Neural cell (in vitro differentiated cells): ENCODE results near the gene OTOP2. TPM values are rescaled to one million over a fixed set of nuclear protein-coding genes. Genes with fewer than 3 reads are reported as not detected.

ENCODE experiments used
- H2AFZ ChIP-seq: fragments of 200-600, 300-800 bp; sonication (generic), shearing (Covaris generic); 2 replicates; pipeline ENCODE4 v1.6.0; 2014; ENCODE audit warnings: low read depth, mild to moderate bottlenecking, antibody characterized with exemption, low read length, moderate library complexity
- H3F3A ChIP-seq: fragments of 200-600 bp; shearing (Covaris generic); 2 replicates; pipeline ENCODE4 v1.6.1; 2016; ENCODE audit warnings: mild to moderate bottlenecking, moderate library complexity, mixed read lengths, antibody characterized with exemption, low read length; ENCODE audit not compliant: insufficient read depth, poor library complexity, severe bottlenecking
- H3K27ac ChIP-seq: fragments of 200-600, 300-800 bp; sonication (generic), shearing (Covaris generic); 2 replicates; pipeline ENCODE4 v1.5.1; 2014; ENCODE audit warnings: mild to moderate bottlenecking, low read length, moderate library complexity
- H3K27me3 ChIP-seq: fragments of 300-800, 200-600 bp; sonication (generic), shearing (Covaris generic); 2 replicates; pipeline ENCODE4 v1.6.0; 2014; ENCODE audit warnings: mild to moderate bottlenecking, low read depth, low read length, moderate library complexity; ENCODE audit not compliant: insufficient read depth
- H3K36me3 ChIP-seq: fragments of 300-800, 200-600 bp; sonication (generic), shearing (Covaris generic); 2 replicates; pipeline ENCODE4 v1.5.1; 2014; ENCODE audit warnings: mild to moderate bottlenecking, antibody characterized with exemption, low read length, moderate library complexity; ENCODE audit not compliant: insufficient read depth
- H3K4me2 ChIP-seq: fragments of 300-800, 200-600 bp; sonication (generic), shearing (Covaris generic); 2 replicates; pipeline ENCODE4 v1.6.0; 2014; ENCODE audit warnings: mild to moderate bottlenecking, low read length
- H3K4me3 ChIP-seq: fragments of 300-800, 200-600 bp; sonication (generic), shearing (Covaris generic); 2 replicates; pipeline ENCODE4 v1.5.1; 2014; ENCODE audit warnings: mild to moderate bottlenecking, low read length, moderate library complexity
- H3K79me2 ChIP-seq: fragments of 200-600 bp; shearing (Covaris generic); replicated peaks from 2 replicates; pipeline ENCODE4 v1.6.0; 2014; ENCODE audit warnings: mild to moderate bottlenecking, low read length, moderate library complexity; ENCODE audit not compliant: insufficient read depth
- H3K9ac ChIP-seq: fragments of 300-800, 200-600 bp; sonication (generic), shearing (Covaris generic); 2 replicates; pipeline ENCODE4 v1.6.1; 2016; ENCODE audit warnings: mild to moderate bottlenecking, low read length, mixed read lengths
- H3K9me2 ChIP-seq: fragments of 200-600 bp; shearing (Covaris generic); 2 replicates; pipeline ENCODE4 v1.6.1; 2016; ENCODE audit warnings: mild to moderate bottlenecking, low read length, mixed read lengths; ENCODE audit not compliant: insufficient read depth
- H3K9me3 ChIP-seq: fragments of 200-600, 300-800 bp; sonication (generic), shearing (Covaris generic); 2 replicates; pipeline ENCODE4 v1.6.1; 2016; ENCODE audit warnings: mild to moderate bottlenecking, mixed run types, low read length, moderate library complexity, mixed read lengths
- H4K20me1 ChIP-seq: fragments of 200-600 bp; shearing (Covaris generic); 2 replicates; pipeline ENCODE4 v1.6.1; 2016; ENCODE audit warnings: mild to moderate bottlenecking, mixed run types; ENCODE audit not compliant: insufficient read depth
- EP300 ChIP-seq: fragments of 450-650 bp; conservative IDR thresholded peaks from 2 replicates; pipeline ENCODE4 v1.6.1; 2014; ENCODE audit warnings: antibody characterized with exemption, mild to moderate bottlenecking, moderate library complexity; ENCODE audit not compliant: poor library complexity, severe bottlenecking
- EZH2 ChIP-seq: fragments of 200-600, 300-800 bp; shearing (Covaris generic), sonication (generic); IDR thresholded peaks from 2 replicates; pipeline ENCODE4 v1.6.1; 2014; ENCODE audit warnings: antibody characterized with exemption, low read length, borderline replicate concordance, mild to moderate bottlenecking; ENCODE audit not compliant: insufficient read depth, poor library complexity, severe bottlenecking
- MXI1 ChIP-seq: fragments of 450-650 bp; conservative IDR thresholded peaks from 2 replicates; pipeline ENCODE4 v1.6.1; 2014; ENCODE audit warnings: antibody characterized with exemption, mild to moderate bottlenecking; ENCODE audit not compliant: poor library complexity, severe bottlenecking
- POLR2AphosphoS5 ChIP-seq: IDR thresholded peaks from 2 replicates; pipeline ENCODE4 v1.6.1; 2012
- RAD21 ChIP-seq: fragments of 450-650 bp; conservative IDR thresholded peaks from 2 replicates; pipeline ENCODE4 v1.6.1; 2014; ENCODE audit warnings: antibody characterized with exemption, mild to moderate bottlenecking, moderate library complexity
- SMC3 ChIP-seq: fragments of 450-650 bp; conservative IDR thresholded peaks from 2 replicates; pipeline ENCODE4 v1.6.1; 2014; ENCODE audit warnings: antibody characterized with exemption, mild to moderate bottlenecking, moderate library complexity; ENCODE audit not compliant: poor library complexity
- TAF1 ChIP-seq: IDR thresholded peaks from 2 replicates; pipeline ENCODE4 v1.6.1; 2012; ENCODE audit warnings: low read depth
- polyA plus RNA-seq: library from polyadenylated mRNA; depleted of rRNA; stranded (reverse); fragments of >200 nt; gene quantifications from 2 replicates; pipeline ENCODE4 v1.2.3, GENCODE V29; 2014
- TF ChIP-seq, protein P1 (sequence below): fragments of 450-650 bp; IDR thresholded peaks from 2 replicates; pipeline ENCODE4 v1.5.1; 2014; ENCODE audit warnings: antibody characterized with exemption, mild to moderate bottlenecking, moderate library complexity; ENCODE audit not compliant: poor library complexity, severe bottlenecking
- TF ChIP-seq, protein P2 (sequence below): IDR thresholded peaks from 2 replicates; pipeline ENCODE4 v1.6.1; 2012; ENCODE audit warnings: borderline replicate concordance

Gene OTOP2
- polyA plus RNA-seq, 1 donor from 2014 or later = not detected

GRCh38 chr17:74877592-74878548 lies 46.2 kb upstream of the OTOP2 start:
- H3K27ac ChIP-seq = no peak overlapping the region
- H2AFZ ChIP-seq = no peak overlapping the region
- TF ChIP-seq EP300 = no peak
- TF ChIP-seq EZH2 = no peak
- TF ChIP-seq, protein P1, sequence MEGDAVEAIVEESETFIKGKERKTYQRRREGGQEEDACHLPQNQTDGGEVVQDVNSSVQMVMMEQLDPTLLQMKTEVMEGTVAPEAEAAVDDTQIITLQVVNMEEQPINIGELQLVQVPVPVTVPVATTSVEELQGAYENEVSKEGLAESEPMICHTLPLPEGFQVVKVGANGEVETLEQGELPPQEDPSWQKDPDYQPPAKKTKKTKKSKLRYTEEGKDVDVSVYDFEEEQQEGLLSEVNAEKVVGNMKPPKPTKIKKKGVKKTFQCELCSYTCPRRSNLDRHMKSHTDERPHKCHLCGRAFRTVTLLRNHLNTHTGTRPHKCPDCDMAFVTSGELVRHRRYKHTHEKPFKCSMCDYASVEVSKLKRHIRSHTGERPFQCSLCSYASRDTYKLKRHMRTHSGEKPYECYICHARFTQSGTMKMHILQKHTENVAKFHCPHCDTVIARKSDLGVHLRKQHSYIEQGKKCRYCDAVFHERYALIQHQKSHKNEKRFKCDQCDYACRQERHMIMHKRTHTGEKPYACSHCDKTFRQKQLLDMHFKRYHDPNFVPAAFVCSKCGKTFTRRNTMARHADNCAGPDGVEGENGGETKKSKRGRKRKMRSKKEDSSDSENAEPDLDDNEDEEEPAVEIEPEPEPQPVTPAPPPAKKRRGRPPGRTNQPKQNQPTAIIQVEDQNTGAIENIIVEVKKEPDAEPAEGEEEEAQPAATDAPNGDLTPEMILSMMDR = no peak
- TF ChIP-seq, protein P2, sequence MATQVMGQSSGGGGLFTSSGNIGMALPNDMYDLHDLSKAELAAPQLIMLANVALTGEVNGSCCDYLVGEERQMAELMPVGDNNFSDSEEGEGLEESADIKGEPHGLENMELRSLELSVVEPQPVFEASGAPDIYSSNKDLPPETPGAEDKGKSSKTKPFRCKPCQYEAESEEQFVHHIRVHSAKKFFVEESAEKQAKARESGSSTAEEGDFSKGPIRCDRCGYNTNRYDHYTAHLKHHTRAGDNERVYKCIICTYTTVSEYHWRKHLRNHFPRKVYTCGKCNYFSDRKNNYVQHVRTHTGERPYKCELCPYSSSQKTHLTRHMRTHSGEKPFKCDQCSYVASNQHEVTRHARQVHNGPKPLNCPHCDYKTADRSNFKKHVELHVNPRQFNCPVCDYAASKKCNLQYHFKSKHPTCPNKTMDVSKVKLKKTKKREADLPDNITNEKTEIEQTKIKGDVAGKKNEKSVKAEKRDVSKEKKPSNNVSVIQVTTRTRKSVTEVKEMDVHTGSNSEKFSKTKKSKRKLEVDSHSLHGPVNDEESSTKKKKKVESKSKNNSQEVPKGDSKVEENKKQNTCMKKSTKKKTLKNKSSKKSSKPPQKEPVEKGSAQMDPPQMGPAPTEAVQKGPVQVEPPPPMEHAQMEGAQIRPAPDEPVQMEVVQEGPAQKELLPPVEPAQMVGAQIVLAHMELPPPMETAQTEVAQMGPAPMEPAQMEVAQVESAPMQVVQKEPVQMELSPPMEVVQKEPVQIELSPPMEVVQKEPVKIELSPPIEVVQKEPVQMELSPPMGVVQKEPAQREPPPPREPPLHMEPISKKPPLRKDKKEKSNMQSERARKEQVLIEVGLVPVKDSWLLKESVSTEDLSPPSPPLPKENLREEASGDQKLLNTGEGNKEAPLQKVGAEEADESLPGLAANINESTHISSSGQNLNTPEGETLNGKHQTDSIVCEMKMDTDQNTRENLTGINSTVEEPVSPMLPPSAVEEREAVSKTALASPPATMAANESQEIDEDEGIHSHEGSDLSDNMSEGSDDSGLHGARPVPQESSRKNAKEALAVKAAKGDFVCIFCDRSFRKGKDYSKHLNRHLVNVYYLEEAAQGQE = no peak
- no peak for TF ChIP-seq SMC3
- no peak for TF ChIP-seq RAD21
- TF ChIP-seq TAF1 = no peak
- TF ChIP-seq MXI1 = no peak
- TF ChIP-seq POLR2AphosphoS5 = no peak

GRCh38 chr17:74878658-74879057 lies 45.4 kb upstream of the OTOP2 start:
- H3K36me3 ChIP-seq = no peaks in the 10 kb centered on the region
- no peak overlapping the region for H2AFZ ChIP-seq
- no peaks in the 10 kb centered on the region for H3K9me3 ChIP-seq
- H3K9me2 ChIP-seq = no peaks in the 10 kb centered on the region
- H3F3A ChIP-seq = no peaks in the 10 kb centered on the region
- H3K27ac ChIP-seq = no peak overlapping the region
- no peak overlapping the region for H3K9ac ChIP-seq
- TF ChIP-seq, protein P1 = no peak
- no peak for TF ChIP-seq EP300
- no peak for TF ChIP-seq EZH2
- TF ChIP-seq, protein P2 = no peak
- no peak for TF ChIP-seq POLR2AphosphoS5
- TF ChIP-seq TAF1 = no peak
- no peak for TF ChIP-seq RAD21
- no peak for TF ChIP-seq SMC3
- TF ChIP-seq MXI1 = no peak
- no peak overlapping the region for H3K4me3 ChIP-seq
- H4K20me1 ChIP-seq = no peaks in the 10 kb centered on the region
- no peaks in the 10 kb centered on the region for H3K79me2 ChIP-seq
- H3K27me3 ChIP-seq = no peaks in the 10 kb centered on the region
- no peak overlapping the region for H3K4me2 ChIP-seq

More at GRCh38 chr17:74877592-74878548, 46.2 kb upstream of the OTOP2 start:
- Histone ChIP-seq H3K27me3 (no peaks in the 10 kb centered on the region), H3K9me3 (no peaks in the 10 kb centered on the region), H4K20me1 (no peaks in the 10 kb centered on the region), H3K4me3 (no peak overlapping the region), H3K9me2 (no peaks in the 10 kb centered on the region), H3K79me2 (no peaks in the 10 kb centered on the region), H3K4me2 (no peak overlapping the region), H3K9ac (no peak overlapping the region), H3F3A (no peaks in the 10 kb centered on the region), H3K36me3 (no peaks in the 10 kb centered on the region)
